Vagina (tissue), 2 donors: ENCODE results near the gene COL2A1.

ENCODE experiments used
- POLR2A ChIP-seq, 2 donors: fragments of 450-650 bp; IDR thresholded peaks; one replicate each; pipeline ENCODE4 v1.6.1; 2017; ENCODE audit warnings: antibody characterized with exemption in 2 of 2, mild to moderate bottlenecking in 2 of 2, moderate library complexity in 2 of 2
- TF ChIP-seq, protein P1 (sequence below), 3 experiments: fragments of 450-650 bp in 2 of 3; fragments of 200-600 bp in 1 of 3; sonication (generic) in 1 of 3; IDR thresholded peaks; one replicate each; pipeline ENCODE4 v1.5.1; 2017 to 2019; ENCODE audit warnings: antibody characterized with exemption in 3 of 3, mild to moderate bottlenecking in 2 of 3, moderate library complexity in 2 of 3

DNA sequence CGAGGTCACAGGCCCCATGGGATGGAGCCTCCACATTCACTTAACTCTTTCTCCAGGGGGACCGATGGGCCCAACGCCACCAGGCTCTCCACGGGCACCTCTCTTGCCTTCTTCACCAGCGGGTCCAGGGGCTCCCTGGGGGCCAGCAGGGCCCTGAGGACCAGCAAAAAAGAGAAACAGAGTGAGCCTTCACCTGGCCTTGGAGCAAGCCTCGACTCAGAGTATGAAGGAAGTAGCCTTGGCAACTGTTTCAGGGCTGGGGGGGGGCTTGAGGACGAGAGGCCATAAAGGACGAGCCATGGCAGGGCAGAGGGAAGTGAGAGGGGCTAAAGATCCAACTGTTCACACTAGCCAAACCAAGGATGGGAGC lies 18.0 kb downstream of the COL2A1 start:
- TF ChIP-seq, protein P1, sequence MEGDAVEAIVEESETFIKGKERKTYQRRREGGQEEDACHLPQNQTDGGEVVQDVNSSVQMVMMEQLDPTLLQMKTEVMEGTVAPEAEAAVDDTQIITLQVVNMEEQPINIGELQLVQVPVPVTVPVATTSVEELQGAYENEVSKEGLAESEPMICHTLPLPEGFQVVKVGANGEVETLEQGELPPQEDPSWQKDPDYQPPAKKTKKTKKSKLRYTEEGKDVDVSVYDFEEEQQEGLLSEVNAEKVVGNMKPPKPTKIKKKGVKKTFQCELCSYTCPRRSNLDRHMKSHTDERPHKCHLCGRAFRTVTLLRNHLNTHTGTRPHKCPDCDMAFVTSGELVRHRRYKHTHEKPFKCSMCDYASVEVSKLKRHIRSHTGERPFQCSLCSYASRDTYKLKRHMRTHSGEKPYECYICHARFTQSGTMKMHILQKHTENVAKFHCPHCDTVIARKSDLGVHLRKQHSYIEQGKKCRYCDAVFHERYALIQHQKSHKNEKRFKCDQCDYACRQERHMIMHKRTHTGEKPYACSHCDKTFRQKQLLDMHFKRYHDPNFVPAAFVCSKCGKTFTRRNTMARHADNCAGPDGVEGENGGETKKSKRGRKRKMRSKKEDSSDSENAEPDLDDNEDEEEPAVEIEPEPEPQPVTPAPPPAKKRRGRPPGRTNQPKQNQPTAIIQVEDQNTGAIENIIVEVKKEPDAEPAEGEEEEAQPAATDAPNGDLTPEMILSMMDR (IDR thresholded peaks at IDR 0.05): no peak
- TF ChIP-seq POLR2A (IDR thresholded peaks at IDR 0.05): no peak
